GM23338 (cell line): ENCODE results near the gene GRK5. TPM values are rescaled to one million over a fixed set of nuclear protein-coding genes. Genes with fewer than 3 reads are reported as not detected.

Experiments used
- ATAC-seq: fragments of 200-7000 bp; cut with Tn5 transposase; 3 replicates; pipeline ENCODE4 v1.9.1; 2020
- DNase-seq: peaks from one replicate; pipeline ENCODE4 v3.0.0-alpha.2; 2015; ENCODE audit warnings: low spot score
- H2AFZ ChIP-seq: fragments of 200-600 bp; sonication (generic); 2 replicates; pipeline ENCODE4 v1.8.0; 2016; ENCODE audit warnings: antibody characterized with exemption, mild to moderate bottlenecking, moderate library complexity
- H3F3A ChIP-seq: fragments of 200-600 bp; sonication (generic); replicated peaks from 2 replicates; pipeline ENCODE4 v1.8.0; 2017; ENCODE audit warnings: antibody characterized with exemption, mixed run types, low read depth
- H3K27ac ChIP-seq: fragments of 200-600 bp; sonication (generic); 2 replicates; pipeline ENCODE4 v1.6.1; 2016; ENCODE audit warnings: low read depth
- H3K27me3 ChIP-seq: fragments of 200-600 bp; sonication (generic); 2 replicates; pipeline ENCODE4 v1.8.0; 2016; ENCODE audit warnings: mild to moderate bottlenecking, mixed run types, moderate library complexity; ENCODE audit not compliant: insufficient read depth
- H3K36me3 ChIP-seq: fragments of 200-600 bp; sonication (generic); 2 replicates; pipeline ENCODE4 v1.8.0; 2016; ENCODE audit warnings: mild to moderate bottlenecking; ENCODE audit not compliant: insufficient read depth
- H3K4me1 ChIP-seq: fragments of 200-600 bp; sonication (generic); 2 replicates; pipeline ENCODE4 v1.8.0; 2016; ENCODE audit warnings: mild to moderate bottlenecking, moderate library complexity; ENCODE audit not compliant: insufficient read depth
- H3K4me2 ChIP-seq: fragments of 200-600 bp; sonication (generic); 2 replicates; pipeline ENCODE4 v1.7.1; 2017; ENCODE audit warnings: mixed run types
- H3K4me3 ChIP-seq: fragments of 200-600 bp; sonication (generic); 2 replicates; pipeline ENCODE4 v1.6.1; 2016; ENCODE audit warnings: mixed run types
- H3K79me2 ChIP-seq: fragments of 200-600 bp; sonication (generic); replicated peaks from 2 replicates; pipeline ENCODE4 v1.8.0; 2017; ENCODE audit warnings: mild to moderate bottlenecking; ENCODE audit not compliant: insufficient read depth
- H3K9me2 ChIP-seq: fragments of 200-600 bp; sonication (generic); 2 replicates; pipeline ENCODE4 v1.8.0; 2017; ENCODE audit not compliant: insufficient read depth
- H4K20me1 ChIP-seq: fragments of 200-600 bp; sonication (generic); replicated peaks from 2 replicates; pipeline ENCODE4 v1.8.0; 2017; ENCODE audit warnings: mild to moderate bottlenecking; ENCODE audit not compliant: insufficient read depth
- H3K27ac Mint-ChIP-seq: 2 replicates; pipeline ENCODE4 v1.8.0; 2020; ENCODE audit warnings: inconsistent platforms, mild to moderate bottlenecking, moderate library complexity, mixed read lengths
- H3K27me3 Mint-ChIP-seq: 3 replicates; pipeline ENCODE4 v1.8.0; 2022; ENCODE audit warnings: low read depth, mild to moderate bottlenecking, moderate library complexity, mixed read lengths, inconsistent platforms; ENCODE audit not compliant: insufficient read depth, poor library complexity
- H3K36me3 Mint-ChIP-seq: 3 replicates; pipeline ENCODE4 v1.8.0; 2021; ENCODE audit warnings: low read depth, mild to moderate bottlenecking, inconsistent platforms, moderate library complexity, mixed read lengths
- H3K4me1 Mint-ChIP-seq: 3 replicates; pipeline ENCODE4 v1.8.0; 2020; ENCODE audit warnings: mild to moderate bottlenecking, inconsistent platforms, mixed read lengths
- H3K4me3 Mint-ChIP-seq: 3 replicates; pipeline ENCODE4 v1.8.0; 2021; ENCODE audit warnings: moderate library complexity, mild to moderate bottlenecking, inconsistent platforms, mixed read lengths
- H3K9me3 Mint-ChIP-seq: 3 replicates; pipeline ENCODE4 v1.8.0; 2020; ENCODE audit warnings: moderate library complexity, mild to moderate bottlenecking, inconsistent platforms, mixed read lengths
- CREB1 ChIP-seq: fragments of 250-450 bp; sonication (Bioruptor Pico); IDR thresholded peaks from 2 replicates; pipeline ENCODE4 v1.5.0; 2020; ENCODE audit warnings: low read depth, mild to moderate bottlenecking, moderate library complexity
- CTCF ChIP-seq, 2 experiments: fragments of 200-600 bp in 1 of 2; sonication (generic) in 1 of 2; conservative IDR thresholded peaks; 2 replicates each; pipeline versions ENCODE4 v1.5.1 to v1.6.1; 2016 to 2017; ENCODE audit warnings: antibody characterized with exemption in 2 of 2, low read depth in 2 of 2, mild to moderate bottlenecking in 2 of 2, moderate library complexity in 1 of 2
- ETS1 ChIP-seq: IDR thresholded peaks from 2 replicates; pipeline ENCODE4 v1.6.1; 2016; ENCODE audit warnings: antibody characterized with exemption
- EZH2 ChIP-seq: fragments of 200-600 bp; sonication (generic); IDR thresholded peaks from one replicate; pipeline ENCODE4 v1.8.0; 2017; ENCODE audit warnings: antibody characterized with exemption, mild to moderate bottlenecking, low read depth; ENCODE audit not compliant: unreplicated experiment
- EZH2phosphoT487 ChIP-seq: fragments of 200-600 bp; sonication (generic); IDR thresholded peaks from one replicate; pipeline ENCODE4 v1.8.1; 2018; ENCODE audit warnings: antibody characterized with exemption; ENCODE audit not compliant: unreplicated experiment
- NANOG ChIP-seq: IDR thresholded peaks from 2 replicates; pipeline ENCODE4 v1.6.1; 2016; ENCODE audit warnings: antibody characterized with exemption, borderline replicate concordance
- POLR2AphosphoS5 ChIP-seq: IDR thresholded peaks from 2 replicates; pipeline ENCODE4 v1.6.1; 2016; ENCODE audit warnings: antibody characterized with exemption, low read depth
- REST ChIP-seq: IDR thresholded peaks from one replicate; pipeline ENCODE4 v1.6.1; 2018; ENCODE audit warnings: antibody characterized with exemption; ENCODE audit not compliant: unreplicated experiment
- STAT1 ChIP-seq: IDR thresholded peaks from one replicate; pipeline ENCODE4 v1.6.1; 2016; ENCODE audit warnings: antibody characterized with exemption; ENCODE audit not compliant: unreplicated experiment
- ZNF114 ChIP-seq: fragments of 250-450 bp; sonication (Bioruptor Pico); IDR thresholded peaks from 2 replicates; pipeline ENCODE4 v1.5.0; 2020; ENCODE audit warnings: mild to moderate bottlenecking, moderate library complexity
- ZNF331 ChIP-seq: fragments of 250-450 bp; sonication (Bioruptor Pico); IDR thresholded peaks from 2 replicates; pipeline ENCODE4 v1.5.0; 2020; ENCODE audit warnings: low read depth, mild to moderate bottlenecking, moderate library complexity
- ZNF462 ChIP-seq: fragments of 250-450 bp; sonication (Bioruptor Pico); IDR thresholded peaks from 2 replicates; pipeline ENCODE4 v1.5.0; 2020; ENCODE audit warnings: mild to moderate bottlenecking, moderate library complexity
- polyA plus RNA-seq: library from polyadenylated mRNA; unstranded; fragments of >200 nt; fragmentation: Nextera tagmentation; extraction: Ambion mirVana; gene quantifications from 2 replicates; pipeline ENCODE4 v1.2.1, GENCODE V29; 2016
- total RNA-seq: library from RNA; depleted of rRNA; stranded (reverse); fragments of >200 nt; shearing (Covaris generic); gene quantifications from 2 replicates; pipeline ENCODE4 v1.2.3, GENCODE V29; 2014

The GRK5 gene
- total and polyA plus RNA-seq, 2 experiments from 2014 or later = 0.53 to 2.0 TPM

- TF ChIP-seq ZNF462 (CRISPR knock-in tag) = no peak
- TF ChIP-seq POLR2AphosphoS5 = no peak
- no peak for TF ChIP-seq EZH2
- TF ChIP-seq STAT1 = no peak
- TF ChIP-seq CREB1 (CRISPR knock-in tag) = no peak
- TF ChIP-seq NANOG = no peak
- TF ChIP-seq ZNF114 (CRISPR knock-in tag) = no peak
- TF ChIP-seq ZNF331 (CRISPR knock-in tag) = no peak
- TF ChIP-seq EZH2phosphoT487 = no peak
Observed at GRCh38 chr10:119190353-119190752, 17.0 kb upstream of the GRK5 start (continued).

GRCh38 chr10:119190954-119191785, 16.2 kb upstream of the GRK5 start:
- H3K27ac ChIP-seq = no peak overlapping the region
- peaks cover 4% of the 10 kb centered on the region for H3K27me3 Mint-ChIP-seq
- no peaks in the 10 kb centered on the region for H3K9me3 Mint-ChIP-seq
- no peaks in the 10 kb centered on the region for H4K20me1 ChIP-seq
- H3K4me3 Mint-ChIP-seq = no peak overlapping the region
- H2AFZ ChIP-seq = no peak overlapping the region
- H3K79me2 ChIP-seq = no peaks in the 10 kb centered on the region
- H3K27me3 ChIP-seq = no peaks in the 10 kb centered on the region
- no peaks in the 10 kb centered on the region for H3F3A ChIP-seq
- no peaks in the 10 kb centered on the region for H3K36me3 ChIP-seq
- H3K9me2 ChIP-seq = no peaks in the 10 kb centered on the region
- H3K36me3 Mint-ChIP-seq = no peaks in the 10 kb centered on the region
- no peak for DNase-seq
- no peak overlapping the region for H3K27ac Mint-ChIP-seq
- H3K4me3 ChIP-seq = no peak overlapping the region
- no peak overlapping the region for H3K4me2 ChIP-seq
- no peaks in the 10 kb centered on the region for H3K4me1 ChIP-seq
- ATAC-seq = no peak
- no peaks in the 10 kb centered on the region for H3K4me1 Mint-ChIP-seq
- TF ChIP-seq CREB1 (CRISPR knock-in tag) (no peak), REST (no peak), ETS1 (no peak), EZH2phosphoT487 (no peak), CTCF (conservative IDR thresholded peaks at IDR 0.05; ENCODE audit: low read depth in 2 of 2) (no peak), ZNF114 (CRISPR knock-in tag) (no peak), ZNF331 (CRISPR knock-in tag) (no peak), POLR2AphosphoS5 (no peak)
